HUES6 (cell line): ENCODE measurements around the gene GDF2.

Experiments used
- H3K27ac ChIP-seq: 2 replicates; pipeline ENCODE4 v1.7.0; 2013; ENCODE audit warnings: low read depth, mild to moderate bottlenecking, low read length, inconsistent platforms
- H3K27me3 ChIP-seq: 2 replicates; pipeline ENCODE4 v1.6.1; 2013; ENCODE audit warnings: low read length; ENCODE audit not compliant: control insufficient read depth, insufficient read depth
- H3K36me3 ChIP-seq: 2 replicates; pipeline ENCODE4 v1.6.1; 2013; ENCODE audit warnings: low read length; ENCODE audit not compliant: control insufficient read depth, insufficient read depth
- H3K4me1 ChIP-seq: 2 replicates; pipeline ENCODE4 v1.6.1; 2013; ENCODE audit warnings: low read length; ENCODE audit not compliant: control insufficient read depth, insufficient read depth
- H3K4me3 ChIP-seq: 2 replicates; pipeline ENCODE4 v1.5.1; 2013; ENCODE audit warnings: low read depth, low read length
- H3K9ac ChIP-seq: one replicate; pipeline ENCODE4 v1.6.1; 2013; ENCODE audit warnings: mild to moderate bottlenecking, low read length
- H3K9me3 ChIP-seq: 2 replicates; pipeline ENCODE4 v1.6.1; 2013; ENCODE audit warnings: low read depth, low read length; ENCODE audit not compliant: control insufficient read depth, insufficient read depth

Gene GDF2

GRCh38 chr10:47294057-47294456 is 28.2 kb upstream of the GDF2 start:
- no peaks in the 10 kb centered on the region; the same call in 1 of the 2 replicates for H3K4me1 ChIP-seq
- no peak overlapping the region for H3K27ac ChIP-seq
- H3K27me3 ChIP-seq: peaks cover 39% of the 10 kb centered on the region
- H3K36me3 ChIP-seq: no peaks in the 10 kb centered on the region
- no peaks in the 10 kb centered on the region for H3K9me3 ChIP-seq
- no peak overlapping the region for H3K4me3 ChIP-seq
- H3K9ac ChIP-seq: no peak overlapping the region

- no peak overlapping the region for H3K27ac ChIP-seq
These were observed 27.8 kb upstream of the GDF2 start for GRCh38 chr10:47294501-47294900.

DNA sequence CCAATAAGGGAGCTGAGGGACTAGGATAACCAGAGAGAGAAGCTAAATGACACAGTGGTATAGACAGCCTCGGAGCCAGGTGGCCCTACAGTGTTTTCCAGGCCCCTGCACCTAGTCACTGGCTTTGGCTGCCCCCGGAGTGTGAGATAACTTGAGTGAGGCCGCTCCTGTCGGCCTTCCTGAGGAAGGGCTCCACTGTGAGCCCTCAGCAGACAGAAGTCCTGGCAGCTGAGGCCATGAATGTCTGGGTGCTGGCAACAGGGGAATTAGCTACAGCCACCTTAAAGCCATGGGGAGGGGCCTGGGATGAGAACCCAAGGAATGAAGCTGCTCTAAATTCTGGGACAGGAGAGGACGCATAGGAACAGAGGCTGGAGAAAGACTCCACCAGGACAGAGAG is 26.8 kb upstream of the GDF2 start:
- H3K27ac ChIP-seq: no peak overlapping the region
- H3K4me3 ChIP-seq: no peak overlapping the region
- H3K9ac ChIP-seq: no peak overlapping the region
- H3K36me3 ChIP-seq: no peaks in the 10 kb centered on the region
- peaks cover 44% of the 10 kb centered on the region for H3K27me3 ChIP-seq
- H3K9me3 ChIP-seq: no peaks in the 10 kb centered on the region
- no peaks in the 10 kb centered on the region; the same call in 1 of the 2 replicates for H3K4me1 ChIP-seq

More at GRCh38 chr10:47294501-47294900, 27.8 kb upstream of the GDF2 start:
- Histone ChIP-seq H3K4me1 (no peaks in the 10 kb centered on the region; the same call in 1 of the 2 replicates), H3K9me3 (no peaks in the 10 kb centered on the region), H3K4me3 (no peak overlapping the region), H3K27me3 (peaks cover 40% of the 10 kb centered on the region), H3K36me3 (no peaks in the 10 kb centered on the region), H3K9ac (no peak overlapping the region)

- Histone ChIP-seq H3K27ac (no peak overlapping the region), H3K4me3 (no peak overlapping the region), H3K4me1 (peaks cover 3% of the 10 kb centered on the region; the same call in 1 of the 2 replicates), H3K9me3 (no peaks in the 10 kb centered on the region), H3K27me3 (peaks cover 50% of the 10 kb centered on the region), H3K36me3 (no peaks in the 10 kb centered on the region), H3K9ac (no peak overlapping the region)
These were observed 25.9 kb upstream of the GDF2 start for GRCh38 chr10:47296156-47296894.

DNA sequence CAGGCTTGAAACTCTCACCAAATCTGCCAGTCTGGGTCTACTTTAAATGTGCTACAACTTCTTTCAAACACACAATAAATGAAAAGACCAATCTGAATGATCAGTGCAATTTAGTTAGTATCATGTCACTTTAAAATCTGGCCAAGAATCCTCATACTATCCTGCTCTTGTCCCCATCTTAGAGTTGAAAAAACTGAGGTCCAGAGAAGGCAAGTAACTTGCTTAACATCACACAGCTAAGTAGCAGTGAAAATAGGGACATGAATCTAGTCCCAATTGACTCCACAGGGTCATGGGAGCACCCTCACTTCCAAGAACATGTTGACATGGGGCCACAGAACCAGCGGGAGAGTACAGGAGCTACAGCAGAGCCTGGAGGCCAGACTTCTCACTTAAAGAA is 25.3 kb upstream of the GDF2 start:
- no peak overlapping the region for H3K4me3 ChIP-seq
- no peak overlapping the region for H3K27ac ChIP-seq
- H3K27me3 ChIP-seq: peaks cover 56% of the 10 kb centered on the region
- H3K9me3 ChIP-seq: no peaks in the 10 kb centered on the region
- peaks cover 3% of the 10 kb centered on the region; the same call in 1 of the 2 replicates for H3K4me1 ChIP-seq
- no peak overlapping the region for H3K9ac ChIP-seq
- no peaks in the 10 kb centered on the region for H3K36me3 ChIP-seq

DNA sequence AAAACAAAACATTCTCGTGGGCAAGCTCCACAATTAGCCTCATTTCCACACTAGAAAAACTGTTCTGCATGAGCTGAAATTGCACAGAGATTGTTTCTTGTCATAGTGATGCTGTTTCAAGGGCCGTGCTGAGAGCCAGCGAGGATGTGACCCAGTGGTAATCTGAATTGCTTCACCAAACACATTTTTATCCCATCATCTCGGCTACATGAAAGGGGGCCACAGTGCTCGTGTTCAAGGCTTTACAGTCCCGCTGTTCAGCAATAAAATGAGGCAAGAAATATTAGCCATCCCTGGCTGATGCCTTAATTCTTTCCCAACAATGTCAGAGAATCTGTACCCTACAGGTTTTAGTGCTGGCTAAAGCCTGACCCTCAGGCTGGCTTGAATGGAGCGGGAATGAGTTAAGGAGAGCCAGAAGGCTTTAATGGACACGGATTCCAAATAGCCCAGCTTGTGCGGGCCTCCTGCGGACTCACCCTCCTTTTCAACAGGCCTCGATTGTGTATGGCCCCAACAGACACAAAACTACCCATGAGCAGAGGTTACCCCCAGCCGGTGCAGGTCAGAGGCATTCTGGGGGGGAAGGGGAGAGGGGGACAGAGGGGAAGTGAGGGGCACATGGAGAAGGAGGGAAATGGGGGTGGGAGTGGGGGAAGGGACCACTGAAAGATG is 24.3 kb upstream of the GDF2 start:
- Histone ChIP-seq H3K4me3 (no peak overlapping the region), H3K9ac (no peak overlapping the region), H3K9me3 (no peaks in the 10 kb centered on the region), H3K36me3 (no peaks in the 10 kb centered on the region), H3K27me3 (peaks cover 62% of the 10 kb centered on the region), H3K27ac (no peak overlapping the region), H3K4me1 (peaks cover 3% of the 10 kb centered on the region; the same call in 1 of the 2 replicates)

DNA sequence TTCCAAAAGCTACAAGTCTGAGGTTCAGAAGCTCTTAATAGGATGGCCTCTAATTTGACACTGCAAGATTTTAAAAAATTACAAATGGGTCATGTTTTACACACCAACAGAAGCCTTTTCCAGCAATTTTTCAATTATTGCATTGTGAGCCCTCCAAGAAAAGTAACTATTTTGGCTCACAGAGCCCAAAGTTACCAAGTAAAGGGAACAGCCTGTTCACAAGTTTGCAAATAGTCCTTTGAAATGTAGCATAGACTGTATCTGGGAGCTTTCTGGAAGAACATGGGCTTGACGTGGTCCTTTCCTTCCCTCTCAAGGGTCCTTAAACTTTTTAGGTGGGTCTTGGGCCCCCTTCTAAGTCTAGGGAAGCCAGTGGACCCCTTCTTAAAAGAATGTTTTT is 23.5 kb upstream of the GDF2 start:
- Histone ChIP-seq H3K27ac (no peak overlapping the region), H3K27me3 (peaks cover 69% of the 10 kb centered on the region), H3K9ac (no peak overlapping the region), H3K4me1 (peaks cover 3% of the 10 kb centered on the region; the same call in 1 of the 2 replicates), H3K9me3 (no peaks in the 10 kb centered on the region), H3K4me3 (no peak overlapping the region), H3K36me3 (no peaks in the 10 kb centered on the region)

GRCh38 chr10:47299611-47300428 is 22.4 kb upstream of the GDF2 start, which contains the start of gene GDF10:
GDF10 (plus strand) TSS chr10:47300197; CDS start chr10:47300652, 455 bp downstream.
- Histone ChIP-seq H3K27ac (no peak within 1 kb of the TSS), H3K36me3 (no peaks in the 10 kb centered on the region), H3K4me3 (peak within 1 kb of the TSS; percentile 68), H3K9ac (peak within 1 kb of the TSS; percentile 28), H3K4me1 (peaks cover 5% of the 10 kb centered on the region; the same call in 1 of the 2 replicates), H3K27me3 (peaks cover 76% of the 10 kb centered on the region), H3K9me3 (no peaks in the 10 kb centered on the region)

- H3K27ac ChIP-seq: no peak overlapping the region
- H3K9me3 ChIP-seq: no peaks in the 10 kb centered on the region
- H3K36me3 ChIP-seq: no peaks in the 10 kb centered on the region
- peaks cover 76% of the 10 kb centered on the region for H3K27me3 ChIP-seq
- peak overlapping the region; percentile 28 for H3K9ac ChIP-seq
- H3K4me3 ChIP-seq: peak overlapping the region; percentile 68
- H3K4me1 ChIP-seq: peaks cover 8% of the 10 kb centered on the region; the same call in 1 of the 2 replicates
These were observed 21.8 kb upstream of the GDF2 start for GRCh38 chr10:47300429-47300931.

GRCh38 chr10:47301833-47302232 is 20.4 kb upstream of the GDF2 start:
- Histone ChIP-seq H3K36me3 (no peaks in the 10 kb centered on the region), H3K27ac (no peak overlapping the region), H3K4me3 (no peak overlapping the region), H3K27me3 (peaks cover 71% of the 10 kb centered on the region), H3K9ac (no peak overlapping the region), H3K4me1 (peaks cover 8% of the 10 kb centered on the region; the same call in 1 of the 2 replicates), H3K9me3 (no peaks in the 10 kb centered on the region)
